Measurements from ENCODE around the gene SVEP1. TPM values are rescaled to one million over a fixed set of nuclear protein-coding genes. Genes with fewer than 3 reads are reported as not detected.
"Not testable (repeated sequence)": the region's sequence is repeated elsewhere in the genome, so short reads cannot be mapped to it uniquely, and the experiment has no call there.

Gene SVEP1
- total and polyA plus RNA-seq, 2 experiments from 2014 or later, result 5.3 to 14.6 TPM

DNA sequence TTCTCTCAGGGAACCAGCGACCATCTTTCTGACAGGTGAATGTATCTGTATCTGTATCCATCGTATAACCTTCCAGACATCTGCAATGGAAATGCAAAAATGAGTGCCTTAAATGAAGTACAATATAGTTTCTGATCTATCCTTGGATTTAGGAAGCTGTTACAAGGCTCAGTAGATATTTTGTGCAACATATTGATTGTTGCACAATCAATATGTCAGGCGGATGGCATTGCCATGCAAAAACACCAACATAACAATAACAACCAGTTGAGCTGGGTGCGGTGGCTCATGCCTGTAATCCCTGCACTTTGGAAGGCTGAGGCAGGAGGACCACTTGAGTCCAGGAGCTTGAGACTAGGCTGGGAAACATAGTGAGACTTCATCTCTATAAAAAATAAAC lies 175.1 kb downstream of the SVEP1 start:
- TF ChIP-seq EZH2phosphoT487 (IDR thresholded peaks at IDR 0.05; ENCODE audit: low read depth, severe bottlenecking, unreplicated experiment) (no peak), EZH2 (IDR thresholded peaks at IDR 0.05; ENCODE audit: borderline replicate concordance) (no peak)
- TF ChIP-seq, protein P1, sequence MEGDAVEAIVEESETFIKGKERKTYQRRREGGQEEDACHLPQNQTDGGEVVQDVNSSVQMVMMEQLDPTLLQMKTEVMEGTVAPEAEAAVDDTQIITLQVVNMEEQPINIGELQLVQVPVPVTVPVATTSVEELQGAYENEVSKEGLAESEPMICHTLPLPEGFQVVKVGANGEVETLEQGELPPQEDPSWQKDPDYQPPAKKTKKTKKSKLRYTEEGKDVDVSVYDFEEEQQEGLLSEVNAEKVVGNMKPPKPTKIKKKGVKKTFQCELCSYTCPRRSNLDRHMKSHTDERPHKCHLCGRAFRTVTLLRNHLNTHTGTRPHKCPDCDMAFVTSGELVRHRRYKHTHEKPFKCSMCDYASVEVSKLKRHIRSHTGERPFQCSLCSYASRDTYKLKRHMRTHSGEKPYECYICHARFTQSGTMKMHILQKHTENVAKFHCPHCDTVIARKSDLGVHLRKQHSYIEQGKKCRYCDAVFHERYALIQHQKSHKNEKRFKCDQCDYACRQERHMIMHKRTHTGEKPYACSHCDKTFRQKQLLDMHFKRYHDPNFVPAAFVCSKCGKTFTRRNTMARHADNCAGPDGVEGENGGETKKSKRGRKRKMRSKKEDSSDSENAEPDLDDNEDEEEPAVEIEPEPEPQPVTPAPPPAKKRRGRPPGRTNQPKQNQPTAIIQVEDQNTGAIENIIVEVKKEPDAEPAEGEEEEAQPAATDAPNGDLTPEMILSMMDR (IDR thresholded peaks at IDR 0.05; ENCODE audit: poor library complexity), result no peak
- Histone ChIP-seq H3K4me2 (no peak overlapping the region), H3K4me1 (ENCODE audit: insufficient read depth) (no peaks in the 10 kb centered on the region), H3K27ac (no peak overlapping the region), H3K27me3 (no peaks in the 10 kb centered on the region), H2AFZ (no peak overlapping the region), H3K9me3 (ENCODE audit: low read depth) (no peaks in the 10 kb centered on the region), H3K36me3 (replicated peaks; ENCODE audit: insufficient read depth, low read depth) (no peaks in the 10 kb centered on the region), H3K4me3 (no peak overlapping the region), H3K79me2 (no peaks in the 10 kb centered on the region), H4K20me1 (ENCODE audit: insufficient read depth, poor library complexity, severe bottlenecking) (no peaks in the 10 kb centered on the region), H3K9me2 (replicated peaks; ENCODE audit: insufficient read depth) (no peaks in the 10 kb centered on the region)
- WGBS (ENCODE audit: low lambda C conversion rate, missing lambda C conversion rate), result 99% methylated on average over 4 of the region's 4 CpGs
- no peak for DNase-seq (ENCODE audit: low spot score)

DNA sequence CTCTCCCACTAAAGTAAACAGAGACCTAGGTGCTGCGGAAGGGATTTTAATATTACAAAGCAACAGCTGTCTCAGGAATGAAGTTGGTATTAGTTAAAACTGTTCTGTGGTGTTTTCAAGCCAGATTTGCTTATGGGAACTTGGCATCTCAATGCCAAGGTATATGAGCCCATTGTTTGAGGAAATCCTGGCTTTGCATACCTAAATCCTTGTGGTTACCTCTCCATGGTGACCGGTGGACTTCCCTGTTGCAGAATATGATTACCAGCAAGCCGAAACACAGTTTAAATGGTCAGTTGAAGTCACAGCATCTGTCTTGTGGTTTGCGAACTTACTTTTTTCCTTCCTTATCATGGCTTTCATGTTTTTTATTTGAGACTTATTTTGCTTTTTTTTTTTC lies 179.6 kb downstream of the SVEP1 start:
- no peak for DNase-seq (ENCODE audit: low spot score)
- Histone ChIP-seq H3K27ac (no peak overlapping the region), H3K4me1 (ENCODE audit: insufficient read depth) (no peaks in the 10 kb centered on the region), H3K36me3 (replicated peaks; ENCODE audit: insufficient read depth, low read depth) (no peaks in the 10 kb centered on the region), H3K4me2 (no peak overlapping the region), H3K79me2 (no peaks in the 10 kb centered on the region), H4K20me1 (ENCODE audit: insufficient read depth, poor library complexity, severe bottlenecking) (no peaks in the 10 kb centered on the region), H3K9me3 (ENCODE audit: low read depth) (no peaks in the 10 kb centered on the region), H3K27me3 (no peaks in the 10 kb centered on the region), H3K4me3 (no peak overlapping the region), H3K9me2 (replicated peaks; ENCODE audit: insufficient read depth) (no peaks in the 10 kb centered on the region), H2AFZ (no peak overlapping the region)
- 96% methylated on average over 4 of the region's 4 CpGs for WGBS (ENCODE audit: low lambda C conversion rate, missing lambda C conversion rate)
- TF ChIP-seq EZH2 (IDR thresholded peaks at IDR 0.05; ENCODE audit: borderline replicate concordance) (no peak), EZH2phosphoT487 (IDR thresholded peaks at IDR 0.05; ENCODE audit: low read depth, severe bottlenecking, unreplicated experiment) (no peak)
- TF ChIP-seq, protein P1 (IDR thresholded peaks at IDR 0.05; ENCODE audit: poor library complexity), result no peak

DNA sequence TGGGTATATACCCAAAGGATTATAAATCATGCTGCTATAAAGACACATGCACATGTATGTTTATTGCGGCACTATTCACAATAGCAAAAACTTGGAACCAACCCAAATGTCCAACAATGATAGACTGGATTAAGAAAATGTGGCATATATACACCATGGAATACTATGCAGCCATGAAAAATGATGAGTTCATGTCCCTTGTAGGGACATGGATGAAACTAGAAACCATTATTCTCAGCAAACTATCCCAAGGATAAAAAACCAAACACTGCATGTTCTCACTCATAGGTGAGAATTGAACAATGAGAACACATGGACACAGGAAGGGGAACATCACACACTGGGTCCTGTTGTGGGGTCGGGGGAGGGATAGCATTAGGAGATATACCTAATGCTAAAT lies 180.5 kb downstream of the SVEP1 start:
- not testable (repeated sequence) for H4K20me1 ChIP-seq (ENCODE audit: insufficient read depth, poor library complexity, severe bottlenecking); H3K9me2 ChIP-seq (replicated peaks; ENCODE audit: insufficient read depth); H3K4me1 ChIP-seq (ENCODE audit: insufficient read depth); H3K4me3 ChIP-seq; H3K4me2 ChIP-seq; DNase-seq (ENCODE audit: low spot score); H3K27ac ChIP-seq; H3K79me2 ChIP-seq; H3K27me3 ChIP-seq; H3K9me3 ChIP-seq (ENCODE audit: low read depth); H3K36me3 ChIP-seq (replicated peaks; ENCODE audit: insufficient read depth, low read depth); H2AFZ ChIP-seq
- 80% methylated on average over 1 of the region's 2 CpGs for WGBS (ENCODE audit: low lambda C conversion rate, missing lambda C conversion rate)

DNA sequence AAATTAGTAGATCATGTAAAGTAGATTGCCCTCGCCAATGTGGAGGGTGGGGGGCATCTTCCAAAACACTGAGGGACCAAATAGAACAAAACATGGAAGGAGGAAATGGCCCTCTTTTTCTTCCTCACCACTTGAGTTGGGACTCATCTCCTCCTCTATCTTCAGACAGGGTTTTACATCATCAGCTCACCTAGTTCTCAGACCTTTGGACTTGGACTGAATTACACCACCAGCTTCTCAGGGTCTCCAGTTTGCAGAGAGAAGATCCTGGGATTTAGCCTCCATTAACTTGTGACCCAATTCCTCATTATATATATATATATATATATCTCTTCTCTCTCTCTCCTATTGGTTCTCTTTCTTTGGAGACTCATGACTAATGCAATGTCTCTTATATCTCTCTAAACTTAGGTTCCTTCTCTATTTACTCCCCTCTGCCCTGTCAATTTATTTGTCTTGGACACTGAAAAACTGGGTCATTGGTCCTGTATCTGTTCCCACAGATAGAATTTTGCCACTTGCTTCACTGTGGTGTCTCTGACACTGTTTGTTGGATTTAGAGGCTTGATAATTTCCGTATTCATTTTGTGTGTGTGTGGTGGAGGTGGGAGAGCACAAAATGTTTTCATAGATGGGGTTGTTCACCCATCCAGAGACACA lies 187.6 kb downstream of the SVEP1 start:
- Histone ChIP-seq H3K9me3 (ENCODE audit: low read depth) (no peaks in the 10 kb centered on the region), H3K27ac (no peak overlapping the region), H3K36me3 (replicated peaks; ENCODE audit: insufficient read depth, low read depth) (no peaks in the 10 kb centered on the region), H3K27me3 (no peaks in the 10 kb centered on the region), H2AFZ (no peak overlapping the region), H4K20me1 (ENCODE audit: insufficient read depth, poor library complexity, severe bottlenecking) (no peaks in the 10 kb centered on the region), H3K4me2 (no peak overlapping the region), H3K4me1 (ENCODE audit: insufficient read depth) (peaks cover 3% of the 10 kb centered on the region), H3K4me3 (no peak overlapping the region), H3K9me2 (replicated peaks; ENCODE audit: insufficient read depth) (no peaks in the 10 kb centered on the region), H3K79me2 (no peaks in the 10 kb centered on the region)
- DNase-seq (ENCODE audit: low spot score), result no peak
- whole genome bisulfite sequencing (ENCODE audit: low lambda C conversion rate, missing lambda C conversion rate), result 98% methylated on average over 2 of the region's 2 CpGs
- TF ChIP-seq, protein P1 (IDR thresholded peaks at IDR 0.05; ENCODE audit: poor library complexity), result no peak
- TF ChIP-seq EZH2phosphoT487 (IDR thresholded peaks at IDR 0.05; ENCODE audit: low read depth, severe bottlenecking, unreplicated experiment) (no peak), EZH2 (IDR thresholded peaks at IDR 0.05; ENCODE audit: borderline replicate concordance) (no peak)

Measured in hepatocyte (in vitro differentiated cells).